Middle frontal gyrus (tissue), 1 donor: Measurements from ENCODE around the gene CYTH1.

ENCODE experiments used
- DNase-seq: peaks from one replicate; pipeline ENCODE4 v3.0.0-alpha.2; 2015; ENCODE audit warnings: low spot score; ENCODE audit errors: extremely low spot score

CYTH1 gene

GRCh38 chr17:78716814-78717393, 65.2 kb downstream of the CYTH1 start:
- peak; percentile 87 for DNase-seq

DNA sequence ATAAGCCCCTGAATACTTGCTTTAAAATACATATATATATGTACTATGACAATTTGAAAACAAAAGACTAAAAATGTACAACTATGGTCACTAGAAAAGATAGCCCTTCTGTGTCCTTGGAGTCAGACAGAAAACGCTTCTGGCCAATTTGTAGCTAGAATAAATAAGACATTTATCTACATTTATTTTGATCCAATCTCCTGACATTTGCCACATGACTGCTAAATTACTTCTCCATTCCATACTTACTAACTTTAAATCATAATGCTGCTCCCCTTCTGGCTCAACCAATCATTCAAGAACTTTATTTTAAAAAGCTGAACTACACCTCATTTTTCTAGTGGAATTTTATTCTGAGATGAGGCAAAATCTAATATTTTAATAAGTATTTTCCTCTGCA, 65.8 kb downstream of the CYTH1 start:
- DNase-seq = no peak

DNA sequence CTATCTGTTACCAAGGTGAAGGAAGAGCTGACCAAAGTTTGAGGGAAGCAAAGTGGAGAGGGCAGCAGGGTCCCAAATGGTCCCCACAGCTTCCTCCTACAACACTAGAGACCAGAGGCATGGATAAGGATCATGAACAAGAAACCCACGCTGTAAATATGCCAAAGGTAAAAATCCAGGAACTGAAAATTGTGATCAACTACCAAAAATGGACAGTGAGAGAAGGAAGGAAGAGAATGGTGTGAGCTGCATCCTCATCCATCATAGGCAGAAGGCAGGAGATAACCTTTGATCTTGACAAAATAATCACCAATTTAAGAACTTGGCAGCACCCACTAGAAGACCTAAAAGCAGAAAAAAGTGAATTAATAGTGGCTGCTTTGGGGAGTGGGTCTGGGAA, 66.2 kb downstream of the CYTH1 start:
- DNase-seq = no peak

GRCh38 chr17:78715000-78715771, 66.9 kb downstream of the CYTH1 start:
- DNase-seq = no peak

DNA sequence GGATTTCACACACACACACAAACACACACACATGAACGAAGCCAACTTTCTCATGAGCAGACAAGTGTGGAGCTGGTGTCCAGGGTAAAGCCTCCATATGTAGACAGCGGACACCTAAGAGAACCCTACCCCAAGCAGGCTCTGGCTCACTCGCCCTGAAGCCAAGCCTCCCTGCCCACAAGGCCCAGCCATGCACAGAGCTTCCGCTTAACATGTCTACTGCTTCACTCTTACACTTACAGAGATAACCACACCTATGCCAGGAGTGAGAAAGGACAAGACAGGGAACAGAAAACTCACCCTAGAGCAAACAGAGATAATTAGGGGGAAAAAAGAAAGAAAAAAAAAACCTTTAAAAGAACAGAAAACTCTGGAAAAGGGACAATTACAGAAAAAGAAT, 67.5 kb downstream of the CYTH1 start:
- no peak for DNase-seq

- no peak for DNase-seq
Observed at GRCh38 chr17:78712043-78712442, 70.0 kb downstream of the CYTH1 start.

DNA sequence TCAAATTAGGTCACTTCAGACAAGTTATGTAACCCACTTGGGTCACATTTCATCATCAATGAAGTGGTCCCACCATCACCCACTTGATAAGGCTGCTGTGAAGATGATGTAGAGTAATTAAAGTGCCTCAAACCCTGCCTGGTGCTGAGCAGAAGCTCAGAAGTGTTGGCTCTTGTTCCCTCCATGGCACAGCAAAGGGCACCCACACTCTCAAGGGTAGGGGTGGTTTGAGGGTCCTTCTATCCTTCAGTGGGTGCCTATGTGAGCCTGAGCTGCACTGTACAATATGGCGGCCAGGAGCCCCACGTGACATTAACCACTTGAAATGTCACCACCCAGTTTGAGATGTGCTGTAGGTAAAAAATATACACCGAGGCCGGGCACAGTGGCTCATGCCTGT, 71.5 kb downstream of the CYTH1 start:
- DNase-seq = no peak

DNA sequence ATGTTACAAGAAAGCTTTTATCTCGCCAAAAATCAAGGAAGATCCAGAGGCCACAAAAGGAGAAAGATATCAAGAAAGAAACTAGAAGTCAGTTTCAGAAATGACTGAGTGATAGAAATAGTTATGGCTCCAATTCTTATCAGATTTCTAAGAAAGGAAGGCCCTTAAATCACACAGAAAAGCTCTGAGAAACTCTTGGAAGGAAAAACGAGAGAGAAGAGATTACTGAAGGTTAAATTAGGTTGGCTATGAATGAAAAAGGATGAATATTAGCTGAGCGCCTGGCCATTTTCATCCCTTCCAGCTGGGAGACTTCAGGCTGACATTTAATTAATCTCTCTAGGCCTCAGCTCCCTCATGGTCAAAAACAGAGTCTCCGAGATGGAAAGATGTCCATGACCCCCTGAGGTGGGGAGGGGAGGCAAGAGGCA, 72.3 kb downstream of the CYTH1 start:
- no peak for DNase-seq

- no peak for DNase-seq
Observed at GRCh38 chr17:78709119-78709681, 72.9 kb downstream of the CYTH1 start.

GRCh38 chr17:78708510-78708973, 73.5 kb downstream of the CYTH1 start:
- DNase-seq = peak; percentile 73

DNA sequence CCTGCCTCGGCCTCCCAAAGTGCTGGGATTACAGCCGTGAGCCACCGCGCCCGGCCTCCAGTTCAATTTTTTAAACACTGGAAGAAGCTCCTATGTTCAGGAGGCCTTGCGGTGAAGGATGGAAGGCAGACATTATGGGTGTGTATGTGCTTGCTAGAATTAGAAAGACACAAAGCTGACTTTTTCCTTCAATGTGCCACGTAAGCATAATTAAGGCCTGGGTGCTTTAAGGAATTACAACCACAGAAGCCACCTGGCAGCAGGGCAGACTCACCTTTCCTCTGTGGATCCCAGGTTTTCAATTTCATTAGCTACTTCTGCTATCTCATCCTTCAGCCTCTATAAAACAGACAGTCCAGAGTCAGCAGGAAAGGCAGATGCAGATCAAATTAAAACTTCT, 74.2 kb downstream of the CYTH1 start:
- DNase-seq = no peak

DNA sequence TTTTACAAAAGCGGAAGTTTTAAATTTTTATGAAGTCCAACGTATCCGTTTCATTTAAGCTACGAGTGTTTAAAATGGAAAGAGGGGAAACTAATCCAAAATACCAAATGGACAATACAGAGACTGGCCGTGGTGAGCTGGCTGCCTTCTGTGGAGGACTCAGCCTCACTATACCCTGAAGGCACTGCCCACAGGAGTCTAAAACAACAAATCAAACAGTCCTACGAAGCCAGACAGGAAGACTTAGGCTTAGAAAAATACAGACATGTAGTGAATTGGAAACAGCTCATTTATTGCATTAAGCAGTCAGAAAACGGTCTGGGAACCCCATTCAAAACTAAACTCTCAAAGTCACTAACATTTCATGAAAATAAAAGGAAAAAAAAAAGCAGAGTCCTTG, 75.1 kb downstream of the CYTH1 start:
- no peak for DNase-seq

GRCh38 chr17:78706271-78706915, 75.7 kb downstream of the CYTH1 start:
- no peak for DNase-seq

DNA sequence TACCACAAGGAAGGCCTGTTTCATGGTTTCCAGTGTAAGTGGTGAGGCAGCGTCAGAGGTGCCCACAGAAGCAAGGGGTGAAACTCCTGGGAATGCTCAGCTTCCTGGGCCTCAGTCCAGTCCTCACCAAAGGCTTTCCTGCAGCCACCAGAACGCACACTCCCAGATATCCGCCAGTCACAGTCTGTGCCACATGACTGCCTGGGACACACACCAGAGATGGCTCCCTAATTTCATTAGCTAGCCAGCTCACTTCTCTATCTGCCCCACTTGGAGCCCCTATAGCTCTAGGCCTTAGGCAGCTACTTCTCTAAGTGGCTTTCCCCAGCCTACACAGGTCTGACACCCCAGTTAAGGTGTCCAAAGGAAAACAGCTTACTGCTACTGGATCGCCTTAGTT, 77.0 kb downstream of the CYTH1 start:
- DNase-seq = no peak

DNA sequence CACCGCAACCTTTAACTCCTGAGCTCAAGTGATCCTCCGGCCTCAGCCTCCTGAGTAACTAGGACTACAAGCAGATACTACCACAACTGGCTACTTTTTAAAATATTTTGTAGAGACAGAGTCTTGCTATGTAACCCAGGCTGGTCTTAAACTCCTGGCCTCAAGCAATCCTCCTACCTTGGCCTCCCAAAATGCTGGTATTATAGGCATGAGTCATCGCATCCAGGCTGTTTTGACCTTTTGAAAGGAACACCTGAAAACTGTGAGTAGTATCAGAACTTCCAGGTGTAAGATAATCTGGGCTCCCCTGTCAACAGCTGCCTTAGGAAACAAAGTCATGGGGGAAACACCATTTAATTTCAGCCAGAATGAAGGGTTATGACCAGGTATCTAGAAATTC, 77.5 kb downstream of the CYTH1 start:
- DNase-seq = no peak

- DNase-seq = no peak
Observed at GRCh38 chr17:78697554-78698343, 84.3 kb downstream of the CYTH1 start.

GRCh38 chr17:78697122-78697521, 85.0 kb downstream of the CYTH1 start:
- no peak for DNase-seq

GRCh38 chr17:78696016-78696982, 85.8 kb downstream of the CYTH1 start:
- no peak for DNase-seq

GRCh38 chr17:78694805-78695531, 87.1 kb downstream of the CYTH1 start:
- no peak for DNase-seq
